SH-SY5Y (cell line): ENCODE data around the gene NACC2.

ENCODE experiments used
- GATA2 ChIP-seq: IDR thresholded peaks from 2 replicates; pipeline ENCODE4 v1.6.1; 2011; ENCODE audit warnings: mild to moderate bottlenecking, low read depth, low read length
- GATA3 ChIP-seq: IDR thresholded peaks from 2 replicates; pipeline ENCODE4 v1.6.1; 2011; ENCODE audit warnings: low read depth, mild to moderate bottlenecking, low read length, moderate library complexity

- TF ChIP-seq GATA2, result no peak
- no peak for TF ChIP-seq GATA3
Observed at GRCh38 chr9:135970128-135970815, 124.8 kb downstream of the NACC2 start.
